BLaER1 treated with 17β-estradiol and CSF1 and Interleukin-3, amounts not matched to agents 10 nM and 100 nM (cell line): ENCODE results near the gene LRRD1.
A peak's percentile ranks its signal among the peaks of the same experiment; 100 is the strongest.
"Not testable (repeated sequence)": the region's sequence is repeated elsewhere in the genome, so short reads cannot be mapped to it uniquely, and the experiment has no call there.

Experiments used
- H3K27ac ChIP-seq, 11 experiments: shearing (Covaris generic); formaldehyde crosslinking; 2 replicates each; pipeline ENCODE4 v1.8.1; 2022
- H3K27me3 ChIP-seq, 11 experiments: shearing (Covaris generic); formaldehyde crosslinking; 2 replicates each; pipeline ENCODE4 v1.8.1; 2022
- H3K36me3 ChIP-seq, 11 experiments: shearing (Covaris generic); formaldehyde crosslinking; 2 replicates each; pipeline ENCODE4 v1.8.1; 2022
- H3K4me1 ChIP-seq, 10 experiments: shearing (Covaris generic); formaldehyde crosslinking; 2 replicates each; pipeline ENCODE4 v1.8.1; 2022
- H3K4me2 ChIP-seq, 11 experiments: shearing (Covaris generic); formaldehyde crosslinking; 2 replicates each; pipeline ENCODE4 v1.8.1; 2022
- H3K4me3 ChIP-seq, 10 experiments: shearing (Covaris generic); formaldehyde crosslinking; 2 replicates each; pipeline ENCODE4 v1.8.1; 2022
- H3K9ac ChIP-seq, 11 experiments: shearing (Covaris generic); formaldehyde crosslinking; 2 replicates each; pipeline ENCODE4 v1.8.1; 2022
- H3K9me3 ChIP-seq, 11 experiments: shearing (Covaris generic); formaldehyde crosslinking; replicated peaks in 1 of 11; 2 replicates each; pipeline ENCODE4 v1.8.1; 2022
- H4K20me1 ChIP-seq, 11 experiments: shearing (Covaris generic); formaldehyde crosslinking; 2 replicates each; pipeline ENCODE4 v1.8.1; 2022
- Cebpa-rat ChIP-seq, 11 experiments: shearing (Covaris generic); IDR thresholded peaks; 2 replicates each; pipeline ENCODE4 v1.8.1; 2022

Gene LRRD1

DNA sequence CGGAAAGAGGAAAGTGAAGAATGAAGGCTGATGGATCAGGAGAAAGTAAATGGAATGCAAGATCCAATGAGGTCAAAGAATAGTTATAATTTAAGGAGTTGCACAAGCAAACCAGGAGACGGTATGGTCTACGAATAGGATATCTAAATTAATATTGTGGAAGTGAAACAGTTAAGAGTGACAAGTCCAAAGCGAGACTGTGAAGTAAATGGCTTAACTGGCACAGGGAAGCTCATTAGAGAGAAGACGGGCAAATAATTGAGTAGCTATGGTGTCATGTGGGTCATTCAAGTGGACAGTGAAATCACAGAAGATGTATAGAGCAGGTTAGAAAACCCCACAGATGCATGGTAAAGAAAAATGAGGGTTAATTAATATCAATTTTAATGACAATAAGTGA, 47.8 kb downstream of the LRRD1 start:
- TF ChIP-seq Cebpa-rat (IDR thresholded peaks at IDR 0.05) = no peak
- H3K9ac ChIP-seq = no peak overlapping the region

DNA sequence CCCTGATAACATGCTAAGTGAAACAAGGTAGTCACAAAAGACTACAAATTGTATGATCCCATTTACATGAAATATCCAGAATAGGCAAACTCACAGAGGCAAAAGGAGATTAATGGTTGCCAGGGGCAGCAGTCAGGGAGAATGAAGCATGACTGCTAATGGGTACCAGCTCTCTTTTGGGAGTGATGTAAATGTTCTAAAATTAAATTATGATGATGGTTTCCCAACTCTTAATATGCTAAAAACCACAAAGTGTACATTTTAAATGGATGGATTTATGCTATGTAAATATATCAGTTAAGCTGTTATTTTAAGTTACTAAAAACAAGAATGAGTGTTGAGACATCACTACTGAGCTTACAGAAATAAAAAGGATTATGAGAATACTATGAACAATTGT, 57.3 kb downstream of the LRRD1 start:
- Histone ChIP-seq H3K4me3 (no peak overlapping the region), H3K9ac (no peak overlapping the region), H3K4me1 (no peaks in the 10 kb centered on the region), H3K4me2 (no peak overlapping the region), H3K27me3 (no peaks in the 10 kb centered on the region), H3K9me3 (peaks cover 0 to 24% (median 16%) of the 10 kb centered on the region in 11 experiments; a peak in 12 of 22 replicates), H4K20me1 (peaks cover 0 to 11% (median 0%) of the 10 kb centered on the region in 11 experiments; a peak in 3 of 22 replicates), H3K27ac (no peak overlapping the region), H3K36me3 (peaks cover 85 to 100% (median 97%) of the 10 kb centered on the region in 11 experiments)
- no peak for TF ChIP-seq Cebpa-rat (IDR thresholded peaks at IDR 0.05)

More for the DNA sequence above, 47.8 kb downstream of the LRRD1 start:
- Histone ChIP-seq H3K9me3 (no peaks in the 10 kb centered on the region), H3K4me3 (no peak overlapping the region), H4K20me1 (peaks cover 0 to 23% (median 0%) of the 10 kb centered on the region in 11 experiments; a peak in 7 of 22 replicates), H3K36me3 (peaks cover 24 to 56% (median 49%) of the 10 kb centered on the region in 11 experiments), H3K4me1 (peaks cover 22 to 35% (median 26%) of the 10 kb centered on the region in 10 experiments), H3K27ac (no peak overlapping the region), H3K27me3 (no peaks in the 10 kb centered on the region), H3K4me2 (peak overlapping the region in 4 of 11 experiments; percentile 0 to 89 (median 44); a peak in 4 of 22 replicates)

DNA sequence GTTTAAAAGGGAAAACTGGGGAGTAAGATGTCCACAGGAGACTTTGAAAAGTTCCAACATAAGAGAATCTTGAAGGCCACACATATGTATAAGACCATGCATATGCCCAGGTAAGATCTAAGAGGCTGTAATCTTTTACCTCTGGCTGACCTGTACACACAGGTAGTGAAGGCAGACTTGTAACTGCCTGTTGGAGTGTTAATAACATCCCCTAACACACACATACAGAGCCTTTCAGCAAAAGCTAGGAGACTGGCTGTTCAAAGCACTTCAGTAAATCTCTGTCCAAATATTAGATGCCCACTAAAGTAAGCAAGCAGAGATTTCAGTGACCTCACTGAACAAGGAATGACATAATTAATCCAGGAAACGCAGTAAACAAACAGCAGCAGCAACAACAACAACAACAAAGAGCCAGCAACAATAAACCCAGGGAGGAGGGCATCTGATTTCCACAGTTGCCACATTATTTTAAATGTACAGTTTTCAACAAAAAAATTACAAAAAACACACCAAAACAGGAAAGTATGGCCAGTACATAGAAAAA, 59.7 kb downstream of the LRRD1 start:
- no peak overlapping the region for H3K27ac ChIP-seq
- H3K9me3 ChIP-seq = peaks cover 0 to 24% (median 16%) of the 10 kb centered on the region in 11 experiments; a peak in 12 of 22 replicates
- no peaks in the 10 kb centered on the region for H3K27me3 ChIP-seq
- no peaks in the 10 kb centered on the region for H3K4me1 ChIP-seq
- no peak for TF ChIP-seq Cebpa-rat (IDR thresholded peaks at IDR 0.05)
- peaks cover 85 to 100% (median 95%) of the 10 kb centered on the region in 11 experiments for H3K36me3 ChIP-seq
- no peak overlapping the region for H3K4me2 ChIP-seq
- no peak overlapping the region for H3K4me3 ChIP-seq
- no peak overlapping the region for H3K9ac ChIP-seq
- H4K20me1 ChIP-seq = peaks cover 0 to 11% (median 0%) of the 10 kb centered on the region in 11 experiments; a peak in 3 of 22 replicates

DNA sequence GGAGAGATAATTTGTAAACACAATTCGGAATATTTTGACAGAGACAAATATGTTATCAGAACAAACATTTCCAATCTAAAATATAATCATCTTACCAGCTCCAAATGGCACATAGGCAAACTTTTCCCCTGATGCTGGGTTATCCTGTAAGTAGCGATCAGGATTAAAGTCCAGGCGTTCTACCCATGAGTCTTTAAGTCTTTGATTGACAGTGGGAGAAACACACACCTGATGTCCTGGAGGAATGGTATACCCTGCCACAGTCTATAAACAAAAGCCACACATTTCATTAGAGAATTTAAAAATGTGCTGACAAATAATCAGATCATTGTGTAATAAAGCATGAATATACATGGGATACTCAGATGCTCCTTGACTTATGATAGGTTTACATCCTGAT, 62.0 kb downstream of the LRRD1 start:
- Histone ChIP-seq H4K20me1 (peaks cover 0 to 11% (median 0%) of the 10 kb centered on the region in 11 experiments; a peak in 3 of 22 replicates), H3K36me3 (peaks cover 70 to 96% (median 81%) of the 10 kb centered on the region in 11 experiments), H3K4me2 (no peak overlapping the region), H3K27me3 (no peaks in the 10 kb centered on the region), H3K4me3 (no peak overlapping the region), H3K27ac (no peak overlapping the region), H3K4me1 (no peaks in the 10 kb centered on the region), H3K9ac (no peak overlapping the region), H3K9me3 (peaks cover 0 to 16% (median 10%) of the 10 kb centered on the region in 11 experiments; a peak in 11 of 22 replicates)
- TF ChIP-seq Cebpa-rat (IDR thresholded peaks at IDR 0.05) = no peak

DNA sequence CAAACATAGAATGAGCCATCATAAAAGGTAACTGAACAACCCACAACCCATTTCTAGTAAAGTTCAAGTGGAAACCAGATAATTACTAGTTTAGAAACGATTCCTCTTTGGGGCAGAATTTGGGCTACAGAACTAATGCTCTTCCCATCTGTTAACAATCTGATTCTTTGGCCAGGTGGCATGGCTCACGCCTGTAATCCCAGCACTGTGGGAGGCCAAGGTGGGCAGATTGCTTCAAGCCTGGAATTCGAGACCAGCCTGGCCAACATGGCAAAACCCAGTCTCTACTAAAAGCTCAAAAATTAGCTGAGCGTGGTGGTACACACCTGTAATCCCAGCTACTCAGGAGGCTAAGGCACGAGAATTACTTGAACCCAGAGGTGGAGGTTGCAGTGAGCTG, 63.1 kb downstream of the LRRD1 start:
- H3K4me2 ChIP-seq = no peak overlapping the region
- H3K27ac ChIP-seq = no peak overlapping the region
- H3K9me3 ChIP-seq = peaks cover 0 to 6% (median under 1%) of the 10 kb centered on the region in 11 experiments; a peak in 4 of 22 replicates
- no peaks in the 10 kb centered on the region for H3K27me3 ChIP-seq
- H3K36me3 ChIP-seq = peaks cover 69 to 96% (median 80%) of the 10 kb centered on the region in 11 experiments
- no peak for TF ChIP-seq Cebpa-rat (IDR thresholded peaks at IDR 0.05)
- H3K9ac ChIP-seq = no peak overlapping the region
- no peak overlapping the region for H3K4me3 ChIP-seq
- peaks cover 0 to 11% (median 0%) of the 10 kb centered on the region in 11 experiments; a peak in 3 of 22 replicates for H4K20me1 ChIP-seq
- peaks cover 0 to 6% (median 0%) of the 10 kb centered on the region in 10 experiments; a peak in 2 of 20 replicates for H3K4me1 ChIP-seq

DNA sequence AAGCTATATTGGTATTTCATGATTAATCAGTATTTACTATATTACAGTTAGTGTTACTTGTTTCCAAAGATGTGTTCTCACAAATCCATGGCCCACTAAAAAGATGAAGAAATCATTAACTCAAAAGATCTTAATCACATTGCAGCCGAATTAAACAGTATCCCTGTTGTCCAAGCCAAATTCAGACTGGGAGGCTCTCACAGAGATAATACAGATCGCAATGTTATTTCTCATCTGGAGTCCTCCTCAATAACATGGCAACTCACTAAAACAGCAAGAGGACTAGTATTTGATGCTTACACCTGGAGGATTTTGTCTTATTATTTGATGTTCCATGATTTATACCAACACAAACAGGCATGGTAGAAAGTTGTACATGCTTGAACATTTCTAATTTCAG, 68.1 kb downstream of the LRRD1 start:
- no peaks in the 10 kb centered on the region for H3K27me3 ChIP-seq
- H4K20me1 ChIP-seq = 0 out of 22 replicates have a peak, but pooled peaks cover 0 to 5% (median 0%) of the 10 kb centered on the region in 11 experiments
- no peak for TF ChIP-seq Cebpa-rat (IDR thresholded peaks at IDR 0.05)
- no peak overlapping the region for H3K27ac ChIP-seq
- no peak overlapping the region for H3K4me3 ChIP-seq
- no peak overlapping the region for H3K9ac ChIP-seq
- H3K36me3 ChIP-seq = peaks cover 71 to 98% (median 84%) of the 10 kb centered on the region in 11 experiments
- no peaks in the 10 kb centered on the region for H3K9me3 ChIP-seq
- peaks cover 0 to 6% (median 0%) of the 10 kb centered on the region in 10 experiments; a peak in 2 of 20 replicates for H3K4me1 ChIP-seq
- no peak overlapping the region for H3K4me2 ChIP-seq

DNA sequence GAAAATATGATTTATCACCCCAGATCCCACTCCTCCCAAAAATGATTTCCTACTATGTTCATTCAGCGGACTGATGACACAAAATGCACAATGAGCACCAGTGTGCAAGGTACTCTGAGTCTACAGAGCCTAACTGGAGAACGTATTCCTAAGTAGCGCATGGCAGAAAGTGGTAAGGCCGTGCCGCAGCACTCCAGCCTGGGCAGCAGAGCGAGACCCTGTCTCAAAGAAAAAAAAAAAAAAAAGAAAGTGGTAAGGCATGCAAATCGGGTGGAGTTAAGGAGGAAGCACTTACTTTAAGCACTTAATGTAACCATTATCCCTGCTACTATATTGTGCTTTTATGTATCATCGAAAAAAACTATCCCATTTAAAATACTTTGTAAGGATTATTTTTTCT, 70.1 kb downstream of the LRRD1 start:
- TF ChIP-seq Cebpa-rat (IDR thresholded peaks at IDR 0.05) = no peak
- Histone ChIP-seq H3K36me3 (peaks cover 70 to 95% (median 82%) of the 10 kb centered on the region in 11 experiments), H3K4me2 (no peak overlapping the region)

DNA sequence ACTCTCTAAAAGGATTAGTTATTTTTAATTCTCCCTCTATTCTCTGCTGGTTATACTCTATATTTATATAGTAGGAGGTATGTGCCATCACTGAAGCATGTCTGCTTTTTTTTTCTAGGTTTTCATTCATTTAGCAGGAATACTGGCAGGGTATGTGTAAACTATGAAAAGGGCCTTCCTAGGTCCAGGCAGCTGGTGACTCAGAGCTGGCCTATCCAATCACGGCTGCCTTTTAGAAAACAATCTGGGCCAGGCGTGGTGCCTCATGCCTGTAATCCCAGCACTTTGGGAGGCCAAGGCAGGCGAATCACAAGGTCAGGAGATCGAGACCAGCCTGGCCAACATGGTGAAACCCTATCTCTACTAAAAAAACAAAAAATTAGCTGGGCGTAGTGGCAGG, 76.1 kb downstream of the LRRD1 start:
- not testable (repeated sequence) for H3K27me3 ChIP-seq, H3K4me2 ChIP-seq, H3K9ac ChIP-seq, H4K20me1 ChIP-seq, H3K4me3 ChIP-seq, H3K27ac ChIP-seq, H3K4me1 ChIP-seq, H3K9me3 ChIP-seq
- H3K36me3 ChIP-seq = peaks cover 81 to 100% (median 96%) of the 10 kb centered on the region in 11 experiments

More for the DNA sequence above, 70.1 kb downstream of the LRRD1 start:
- H3K9me3 ChIP-seq = no peaks in the 10 kb centered on the region
- H4K20me1 ChIP-seq = no peaks in the 10 kb centered on the region
- peaks cover 0 to 6% (median 0%) of the 10 kb centered on the region in 10 experiments; a peak in 2 of 20 replicates for H3K4me1 ChIP-seq
- H3K9ac ChIP-seq = no peak overlapping the region
- H3K4me3 ChIP-seq = no peak overlapping the region
- H3K27ac ChIP-seq = no peak overlapping the region
- no peaks in the 10 kb centered on the region for H3K27me3 ChIP-seq

DNA sequence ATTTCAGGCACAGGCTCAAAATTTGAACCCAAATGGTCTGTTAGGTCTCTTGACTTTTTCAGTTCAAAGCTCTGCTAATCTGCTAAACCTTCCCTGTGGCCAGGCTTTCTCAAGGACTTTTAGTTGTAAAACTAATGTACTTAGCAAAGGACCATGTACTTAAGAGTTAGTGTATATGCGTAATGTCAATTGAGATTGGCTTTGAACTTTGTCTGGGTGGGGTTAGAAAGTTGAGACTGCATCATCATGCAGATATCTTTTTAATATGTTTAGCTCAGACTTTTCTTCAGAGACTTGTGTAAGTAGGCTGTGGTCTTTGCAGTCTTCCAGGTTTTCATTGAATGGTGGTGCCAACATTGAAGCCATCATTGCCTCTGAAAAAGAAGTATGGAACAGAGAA, 78.4 kb downstream of the LRRD1 start:
- no peak for TF ChIP-seq Cebpa-rat (IDR thresholded peaks at IDR 0.05)
- H3K27me3 ChIP-seq = no peaks in the 10 kb centered on the region
- peaks cover 87 to 100% (median 95%) of the 10 kb centered on the region in 11 experiments for H3K36me3 ChIP-seq
- no peak overlapping the region for H3K9ac ChIP-seq
- H3K9me3 ChIP-seq = no peaks in the 10 kb centered on the region
- H3K27ac ChIP-seq = no peak overlapping the region
- peaks cover 0 to 2% (median 0%) of the 10 kb centered on the region in 11 experiments; a peak in 1 of 22 replicates for H4K20me1 ChIP-seq
- H3K4me2 ChIP-seq = no peak overlapping the region
- no peak overlapping the region for H3K4me3 ChIP-seq
- H3K4me1 ChIP-seq = peaks cover 0 to 3% (median 0%) of the 10 kb centered on the region in 10 experiments; a peak in 5 of 20 replicates
